Activated T-cell treated with anti-CD3 and anti-CD28 coated beads, Interleukin-2, amount 50 U/mL, for 72 hours (primary cell): ENCODE results near the gene ACOT7. TPM values are rescaled to one million over a fixed set of nuclear protein-coding genes. Genes with fewer than 3 reads are reported as not detected.

Experiments
- ATAC-seq, 2 donors: fragments of 150-1000 bp; cut with Tn5 transposase; replicated peaks in 1 of 2; 2 replicates each; pipeline ENCODE4 v1.10.0; 2021; ENCODE audit warnings: moderate library complexity in 2 of 2, mild to moderate bottlenecking in 1 of 2
- DNase-seq, 2 donors: peaks; one replicate each; pipeline ENCODE4 v3.0.0; 2021 to 2022; ENCODE audit warnings: mixed read lengths in 1 of 2
- H3K27ac Mint-ChIP-seq: one replicate; pipeline ENCODE4 v1.8.0; 2022; ENCODE audit warnings: mild to moderate bottlenecking, moderate library complexity, mixed read lengths
- H3K27me3 Mint-ChIP-seq: one replicate; pipeline ENCODE4 v1.8.0; 2022; ENCODE audit warnings: low read depth, mixed read lengths
- H3K36me3 Mint-ChIP-seq, 2 donors: one replicate each; pipeline ENCODE4 v1.8.0; 2022; ENCODE audit warnings: mixed read lengths in 2 of 2, mild to moderate bottlenecking in 1 of 2; ENCODE audit not compliant: insufficient read depth in 2 of 2
- H3K4me1 Mint-ChIP-seq: one replicate; pipeline ENCODE4 v1.8.0; 2022; ENCODE audit warnings: low read depth, mixed read lengths
- H3K4me3 Mint-ChIP-seq, 2 donors: one replicate each; pipeline ENCODE4 v1.8.0; 2022; ENCODE audit warnings: mild to moderate bottlenecking in 2 of 2, mixed read lengths in 2 of 2, moderate library complexity in 2 of 2
- H3K9me3 Mint-ChIP-seq, 2 donors: one replicate each; pipeline ENCODE4 v1.8.0; 2022; ENCODE audit warnings: mixed read lengths in 2 of 2
- total RNA-seq, 2 donors: library from RNA; stranded (reverse); gene quantifications; one replicate each; pipeline ENCODE4 v1.2.3, GENCODE V29; 2022

Gene ACOT7
- total RNA-seq, 2 donors from 2014 or later = 32.1 to 37.6 TPM

DNA sequence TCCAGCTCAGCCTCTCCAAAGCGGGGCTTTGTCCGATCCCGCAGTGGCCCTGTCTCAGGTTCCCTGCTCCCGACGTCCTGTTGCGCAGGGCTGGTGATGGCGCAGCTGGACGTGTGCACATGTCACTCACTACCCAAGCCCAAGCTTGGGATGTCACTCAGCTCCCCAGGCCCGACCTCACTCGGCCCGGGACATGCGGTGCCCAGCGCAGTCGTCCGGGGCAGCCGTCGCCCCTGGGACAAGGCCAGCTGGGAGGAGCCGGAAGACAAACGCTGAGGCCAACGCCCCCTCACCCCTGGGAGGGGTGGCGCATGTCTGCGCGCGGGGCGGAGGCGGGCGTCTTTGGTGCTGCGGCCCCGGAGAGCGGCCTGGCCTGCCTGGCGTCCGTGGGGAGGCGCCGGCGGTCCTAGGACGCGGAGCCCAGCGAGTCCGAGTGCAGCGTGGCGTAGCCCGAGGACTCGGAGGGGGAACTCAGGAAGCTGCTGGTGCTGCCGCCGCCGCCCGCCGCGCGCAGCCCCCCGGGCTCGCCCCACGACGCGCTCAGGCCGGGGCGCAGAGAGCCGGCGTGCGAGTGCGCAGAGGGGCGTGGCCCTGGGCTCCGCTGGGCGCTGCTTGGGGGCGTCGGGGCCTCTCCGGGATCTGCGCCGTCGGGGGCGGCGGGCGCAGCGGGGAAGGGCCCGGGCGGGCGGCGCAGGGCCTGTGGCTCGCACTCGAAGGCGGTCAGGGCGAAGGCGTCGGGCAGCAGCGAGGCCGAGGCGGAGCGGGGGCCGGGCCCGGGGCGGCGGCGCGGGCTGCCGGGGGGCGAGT is 144.4 kb downstream of the ACOT7 start:
- Mint-ChIP-seq H3K27ac (no peak overlapping the region), H3K4me3 (no peak overlapping the region), H3K9me3 (no peaks in the 10 kb centered on the region), H3K4me1 (peaks cover 8% of the 10 kb centered on the region), H3K36me3 (no peaks in the 10 kb centered on the region), H3K27me3 (peaks cover 51% of the 10 kb centered on the region)
- DNase-seq = no peak
- ATAC-seq = no peak

DNA sequence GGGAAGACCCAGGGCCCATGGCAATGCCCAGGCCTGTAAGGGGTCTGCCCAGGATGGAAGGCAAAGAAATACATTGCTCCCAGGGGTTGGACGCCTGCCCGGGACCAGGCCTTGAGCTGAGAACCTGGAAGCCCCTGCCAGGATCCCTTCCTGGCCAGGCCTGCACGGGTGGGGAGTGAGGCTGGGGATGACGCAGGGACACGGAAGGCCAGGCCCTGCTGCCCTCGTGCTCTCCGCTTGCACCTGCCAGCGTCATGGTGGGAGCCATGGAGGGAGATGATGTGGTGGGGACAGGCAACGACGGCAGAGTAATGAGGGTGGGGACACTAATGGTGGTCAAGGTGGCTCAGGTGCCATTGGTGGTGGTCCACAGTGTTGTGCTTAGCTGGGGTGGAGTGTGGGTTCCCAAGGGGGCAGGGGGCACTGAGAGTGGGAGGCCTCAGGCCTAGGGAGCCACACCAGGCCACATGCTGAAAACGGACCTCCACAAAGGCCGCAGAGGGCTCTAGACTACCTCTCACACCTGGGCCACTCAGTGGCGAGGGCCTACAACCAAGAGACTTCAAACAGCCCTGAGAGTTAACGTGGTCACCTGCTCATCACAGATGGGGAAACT is 145.3 kb downstream of the ACOT7 start:
- Mint-ChIP-seq H3K27ac (no peak overlapping the region), H3K36me3 (no peaks in the 10 kb centered on the region), H3K27me3 (peaks cover 60% of the 10 kb centered on the region), H3K4me3 (no peak overlapping the region), H3K9me3 (no peaks in the 10 kb centered on the region), H3K4me1 (peaks cover 8% of the 10 kb centered on the region)
- ATAC-seq (no peak), DNase-seq (no peak)

- DNase-seq = no peak
- Mint-ChIP-seq H3K27me3 (peaks cover 64% of the 10 kb centered on the region), H3K4me1 (peaks cover 8% of the 10 kb centered on the region), H3K9me3 (no peaks in the 10 kb centered on the region), H3K4me3 (no peak overlapping the region), H3K36me3 (no peaks in the 10 kb centered on the region), H3K27ac (no peak overlapping the region)
- ATAC-seq = no peak
These were observed 145.9 kb downstream of the ACOT7 start for GRCh38 chr1:6247651-6248050.

- Mint-ChIP-seq H3K4me3 (peak overlapping the region; percentile 81 to 86), H3K36me3 (no peaks in the 10 kb centered on the region), H3K9me3 (no peaks in the 10 kb centered on the region), H3K27me3 (peaks cover 65% of the 10 kb centered on the region), H3K27ac (no peak overlapping the region), H3K4me1 (peaks cover 9% of the 10 kb centered on the region)
- ATAC-seq = peak; percentile 67 to 71
- DNase-seq = peak; percentile 84 to 85
These were observed 146.8 kb downstream of the ACOT7 start for GRCh38 chr1:6246497-6247467.

GRCh38 chr1:6245869-6246496 is 147.6 kb downstream of the ACOT7 start:
- H3K4me3 Mint-ChIP-seq = peak overlapping the region; percentile 81 to 86
- H3K4me1 Mint-ChIP-seq = peaks cover 16% of the 10 kb centered on the region
- peaks cover 0 to 1% of the 10 kb centered on the region in 2 donors for H3K36me3 Mint-ChIP-seq
- ATAC-seq (peak; percentile 16 to 27), DNase-seq (peak; percentile 72 to 76)
- no peak overlapping the region for H3K27ac Mint-ChIP-seq
- no peaks in the 10 kb centered on the region for H3K9me3 Mint-ChIP-seq
- H3K27me3 Mint-ChIP-seq = peaks cover 68% of the 10 kb centered on the region

GRCh38 chr1:6245086-6245868 is 148.3 kb downstream of the ACOT7 start:
- H3K9me3 Mint-ChIP-seq = no peaks in the 10 kb centered on the region
- peak overlapping the region in 1 of 2 donors; percentile 40 for H3K4me3 Mint-ChIP-seq
- DNase-seq (peak; percentile 87 to 90), ATAC-seq (peak; percentile 80 to 83)
- peaks cover 0 to 1% of the 10 kb centered on the region in 2 donors for H3K36me3 Mint-ChIP-seq
- H3K27me3 Mint-ChIP-seq = peaks cover 68% of the 10 kb centered on the region
- peaks cover 16% of the 10 kb centered on the region for H3K4me1 Mint-ChIP-seq
- no peak overlapping the region for H3K27ac Mint-ChIP-seq

- Mint-ChIP-seq H3K36me3 (peaks cover 0 to 1% of the 10 kb centered on the region in 2 donors), H3K9me3 (no peaks in the 10 kb centered on the region), H3K27ac (no peak overlapping the region), H3K27me3 (peaks cover 70% of the 10 kb centered on the region), H3K4me3 (peak overlapping the region in 1 of 2 donors; percentile 15), H3K4me1 (peaks cover 16% of the 10 kb centered on the region)
- ATAC-seq (no peak), DNase-seq (no peak)
These were observed 149.0 kb downstream of the ACOT7 start for GRCh38 chr1:6244401-6245049.

- ATAC-seq (no peak), DNase-seq (no peak)
- Mint-ChIP-seq H3K27ac (no peak within 1 kb of the TSS), H3K27me3 (peaks cover 75% of the 10 kb centered on the region), H3K9me3 (no peaks in the 10 kb centered on the region), H3K36me3 (peaks cover 0 to 1% of the 10 kb centered on the region in 2 donors), H3K4me3 (peak within 1 kb of the TSS in 1 of 2 donors; percentile 15), H3K4me1 (peaks cover 19% of the 10 kb centered on the region)
These were observed 149.6 kb downstream of the ACOT7 start, which contains the start of gene HES3 for GRCh38 chr1:6243993-6244392. Gene HES3, plus strand, starts transcription at chr1:6244179. Its CDS starts 187 bp downstream, at chr1:6244366.

DNA sequence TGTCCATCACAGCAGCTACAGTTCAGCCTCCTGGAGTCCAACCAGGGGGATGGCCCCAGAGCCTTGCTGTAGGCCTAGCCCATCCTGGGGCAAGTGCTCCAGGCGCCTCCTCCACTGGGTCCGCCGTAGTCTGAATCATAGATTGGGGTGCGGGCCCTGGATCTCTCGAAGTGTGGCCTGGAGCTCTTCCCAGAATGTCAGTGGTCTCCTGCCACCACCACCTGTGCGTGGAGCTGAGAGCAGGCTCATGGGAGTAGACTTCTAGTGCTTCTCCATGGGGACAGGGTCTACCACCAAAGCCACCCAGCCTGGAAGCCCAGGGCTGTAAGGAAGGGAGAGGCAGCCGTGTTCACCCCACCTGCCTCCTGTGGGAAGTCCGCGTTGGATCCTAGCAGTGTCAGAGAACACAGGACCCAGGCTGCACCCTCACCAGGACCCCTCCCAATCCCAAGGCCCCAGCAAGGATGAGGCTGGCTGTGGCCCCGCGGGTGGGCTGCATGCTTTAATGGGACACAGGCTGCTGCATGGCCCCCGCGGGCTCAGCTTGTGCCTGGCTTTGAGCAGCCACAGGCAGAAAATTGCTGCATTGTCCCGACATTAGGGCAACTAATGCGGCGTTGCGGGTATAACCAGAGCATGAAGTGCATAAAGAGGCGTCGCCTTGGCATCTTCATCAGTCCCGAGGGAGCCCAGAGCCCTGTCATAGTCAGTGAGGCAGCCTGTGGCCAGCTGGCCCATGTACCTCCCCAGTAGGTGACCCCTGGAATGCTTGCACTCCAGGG is 150.3 kb downstream of the ACOT7 start:
- no peak for ATAC-seq
- H3K36me3 Mint-ChIP-seq = peaks cover 0 to 1% of the 10 kb centered on the region in 2 donors
- no peak overlapping the region for H3K4me3 Mint-ChIP-seq
- DNase-seq = no peak
- peaks cover 21% of the 10 kb centered on the region for H3K4me1 Mint-ChIP-seq
- H3K27me3 Mint-ChIP-seq = peaks cover 72% of the 10 kb centered on the region
- no peaks in the 10 kb centered on the region for H3K9me3 Mint-ChIP-seq
- H3K27ac Mint-ChIP-seq = no peak overlapping the region

- Mint-ChIP-seq H3K27me3 (peaks cover 65% of the 10 kb centered on the region), H3K4me3 (peak overlapping the region in 1 of 2 donors; percentile 59), H3K4me1 (peaks cover 21% of the 10 kb centered on the region), H3K36me3 (peaks cover 0 to 1% of the 10 kb centered on the region in 2 donors), H3K27ac (no peak overlapping the region), H3K9me3 (no peaks in the 10 kb centered on the region)
- DNase-seq (no peak), ATAC-seq (no peak)
These were observed 151.5 kb downstream of the ACOT7 start for GRCh38 chr1:6241887-6242740.
